CD4-positive, alpha-beta T cell treated with Interleukin-15 for 4 hours (primary cell): Measurements from ENCODE around the gene VPS33B.
A peak's percentile ranks its signal among the peaks of the same experiment; 100 is the strongest.
"Not testable (repeated sequence)": the region's sequence is repeated elsewhere in the genome, so short reads cannot be mapped to it uniquely, and the experiment has no call there.

Experiments used
- DNase-seq: peaks from one replicate; pipeline ENCODE4 v3.0.0-alpha.2; 2020; ENCODE audit warnings: low spot score

Gene VPS33B

DNA sequence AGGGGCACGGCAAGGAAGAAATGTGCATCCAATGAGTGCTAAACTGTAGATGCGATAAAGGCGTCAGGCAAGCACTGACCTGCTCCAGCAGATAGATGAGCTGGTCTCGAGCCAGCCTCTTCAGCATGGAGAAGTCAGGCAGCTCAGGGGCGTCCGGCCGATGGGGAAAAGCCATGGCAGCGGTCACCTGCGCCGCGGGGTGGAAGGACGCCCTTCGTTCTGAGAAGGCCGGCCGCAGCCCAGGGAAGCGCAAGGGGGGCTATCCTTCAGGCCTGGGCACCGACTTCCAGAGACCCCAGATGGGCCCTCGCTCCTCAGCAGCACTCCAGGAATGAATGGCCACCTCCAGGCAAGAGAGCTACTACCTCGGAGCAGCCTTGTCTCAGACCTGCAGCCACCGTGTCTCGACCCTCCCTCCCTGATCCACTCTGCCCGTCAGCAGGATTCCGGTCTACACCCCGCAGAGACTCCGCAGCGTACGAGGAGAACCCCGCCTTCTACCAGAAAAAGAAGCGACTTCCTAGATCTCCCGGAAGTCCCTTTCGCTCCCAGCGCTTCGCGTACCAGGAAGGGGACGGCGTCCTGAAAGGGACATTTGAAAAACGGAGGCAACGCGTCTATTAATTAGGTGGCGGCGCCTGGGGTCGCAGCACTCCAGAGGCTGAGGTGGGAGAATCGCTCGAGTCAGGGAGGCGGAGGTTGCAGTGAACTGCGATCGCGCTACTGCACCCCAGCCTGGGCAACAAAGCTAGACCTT is at the start of gene VPS33B:
Gene VPS33B (minus strand): TSS at position 520 of the 757 bp plus-strand sequence. CDS start 345 bp downstream, at position 175.
- peak; percentile 86 for DNase-seq

DNA sequence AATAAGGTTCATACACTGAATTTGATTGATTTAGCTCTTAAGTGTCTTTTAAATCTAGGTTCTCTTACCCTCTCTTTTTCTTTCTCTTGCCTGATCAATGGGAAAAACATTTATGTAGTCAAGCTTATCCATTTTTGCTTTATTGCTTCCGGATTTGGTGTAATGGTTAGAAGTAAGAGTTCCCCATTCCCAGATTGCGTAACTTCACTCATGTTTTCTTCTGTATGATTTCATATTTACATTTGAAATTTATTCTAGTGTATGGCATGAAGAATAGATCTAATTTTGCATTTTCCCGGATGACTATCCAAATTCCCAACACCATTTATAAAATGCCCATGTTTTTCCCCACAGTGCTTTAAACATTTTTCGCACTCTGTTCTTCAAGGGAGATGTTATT is 49.8 kb upstream of the VPS33B start:
- DNase-seq: no peak

DNA sequence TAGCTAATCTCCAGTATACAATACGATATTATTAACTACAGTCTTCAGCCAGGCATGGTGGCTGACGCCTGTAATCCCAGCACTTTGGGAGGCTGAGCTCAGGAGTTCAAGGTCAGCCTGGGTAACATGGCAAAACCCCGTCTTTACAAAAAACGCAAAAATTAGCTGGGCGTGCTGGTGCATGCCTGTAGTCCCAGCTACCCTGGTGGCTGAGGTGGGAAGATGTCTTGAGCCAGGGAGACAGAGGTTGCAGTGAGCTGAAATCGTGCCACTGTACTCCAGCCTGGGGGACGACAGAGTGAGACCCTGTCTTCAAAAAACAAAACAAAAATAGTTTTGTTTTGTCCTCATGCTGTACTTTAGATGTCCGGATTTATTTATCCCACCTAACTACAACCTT is 48.5 kb upstream of the VPS33B start:
- no peak for DNase-seq

DNA sequence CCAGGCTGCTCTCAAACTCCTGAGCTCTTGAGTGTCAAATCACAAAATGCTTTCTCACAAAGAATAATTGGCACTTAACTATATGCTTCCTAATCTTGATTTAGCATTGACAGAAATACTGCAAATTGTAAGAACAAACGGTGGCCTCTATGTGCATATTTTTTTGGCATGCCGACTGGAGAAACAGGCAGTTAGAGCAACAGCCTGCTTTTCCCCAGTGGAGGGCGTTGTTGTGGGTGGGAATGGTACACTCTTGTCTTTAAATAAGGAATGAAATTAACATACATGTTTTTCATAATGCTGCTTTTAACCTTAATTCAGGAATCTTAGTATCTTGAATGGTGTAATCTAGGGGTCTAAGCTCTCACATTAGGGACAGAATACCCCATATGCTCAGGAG is 46.6 kb upstream of the VPS33B start:
- no peak for DNase-seq

DNA sequence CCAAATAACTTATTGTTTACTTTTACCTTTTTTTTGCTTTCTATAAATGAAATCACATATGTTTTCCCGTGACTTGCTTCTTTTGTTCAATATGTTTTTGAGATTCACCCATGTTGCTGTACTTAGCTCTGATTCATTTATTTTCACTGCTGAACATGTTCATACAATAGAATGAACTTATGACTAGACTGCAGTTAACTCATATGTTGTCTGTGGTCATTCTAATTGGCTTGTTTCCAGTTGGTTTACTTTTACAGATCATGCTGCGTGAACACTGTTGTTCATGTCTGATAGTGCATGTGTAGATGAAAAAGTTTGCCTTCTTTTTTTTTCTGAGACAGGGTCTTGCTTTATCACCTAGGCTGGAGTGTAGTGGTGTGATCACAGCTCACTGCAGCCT is 46.0 kb upstream of the VPS33B start:
- DNase-seq: no peak

DNA sequence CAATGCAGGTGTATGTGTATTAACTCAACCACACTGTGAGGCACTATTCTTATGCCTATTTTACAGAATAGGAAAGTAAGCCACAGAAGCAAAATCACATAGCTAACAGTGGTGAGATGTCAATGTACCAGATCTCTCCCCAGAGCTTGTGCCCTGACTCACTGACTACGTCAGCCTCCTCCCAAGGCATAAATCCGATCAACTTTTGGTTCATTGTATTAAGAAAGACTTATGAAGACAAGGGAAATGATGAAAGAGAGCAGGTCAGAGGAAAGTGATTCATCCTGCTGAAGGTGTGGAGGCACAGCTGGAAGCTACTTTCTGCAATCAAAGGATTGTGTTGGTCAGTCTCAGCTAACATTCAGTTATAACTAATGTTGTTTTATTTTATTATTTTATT is 44.6 kb upstream of the VPS33B start:
- DNase-seq: no peak

DNA sequence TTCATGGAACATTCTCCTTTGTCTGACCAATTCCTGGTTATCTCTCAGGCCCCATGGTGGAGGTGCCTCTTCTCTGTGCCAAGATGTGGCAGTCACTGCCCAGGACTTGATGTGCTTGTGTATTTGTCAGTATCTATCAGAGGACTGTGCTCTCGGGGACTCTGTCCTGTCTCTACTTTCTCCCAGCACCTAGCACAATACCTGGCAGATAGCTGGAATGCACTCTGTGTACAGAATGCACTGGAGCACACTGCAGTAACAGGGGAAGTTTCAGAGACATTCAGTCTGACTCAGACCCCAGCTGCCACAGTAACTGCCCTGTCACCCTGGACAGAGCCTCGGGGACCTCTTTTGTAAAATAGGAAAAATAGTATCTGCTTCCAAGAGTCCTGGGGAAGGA is 43.1 kb upstream of the VPS33B start:
- no peak for DNase-seq

DNA sequence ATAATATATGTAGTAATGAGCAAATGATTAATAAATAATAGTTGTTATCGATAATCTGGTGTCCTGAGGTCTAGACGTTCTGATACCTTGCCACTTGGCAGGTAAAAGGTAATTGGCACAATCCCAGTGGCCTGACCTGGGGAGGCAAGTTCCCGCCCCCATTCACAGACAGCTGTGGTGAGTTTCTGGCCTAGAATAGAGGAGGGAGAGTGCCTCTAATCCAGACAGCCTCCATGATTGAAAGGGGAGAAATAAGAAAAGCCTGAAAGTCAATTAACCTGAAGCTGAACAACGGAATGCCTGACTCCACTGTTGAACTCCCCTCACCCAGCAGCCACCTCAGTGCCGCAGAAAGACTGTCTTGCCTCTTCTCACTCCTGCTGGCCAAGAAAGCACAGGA is 39.6 kb upstream of the VPS33B start:
- DNase-seq: no peak

DNA sequence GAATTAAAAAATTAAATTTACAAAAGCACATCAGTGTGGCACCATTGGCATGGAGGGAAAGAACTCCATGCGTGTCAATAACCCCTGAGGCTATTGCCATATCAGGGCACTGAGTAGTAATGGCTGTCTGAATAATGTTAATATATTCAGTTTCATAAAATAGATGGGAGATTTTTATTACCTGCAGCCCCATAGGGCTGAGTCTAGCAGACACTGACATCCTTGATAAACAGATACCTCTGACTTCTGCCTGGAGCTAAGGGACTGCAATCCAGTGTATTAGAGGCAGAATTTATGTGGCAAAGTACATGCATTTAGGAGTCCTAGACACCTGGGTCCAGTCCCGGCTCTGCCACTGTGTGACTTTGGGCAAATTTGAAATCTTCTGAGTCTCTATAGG is 38.8 kb upstream of the VPS33B start:
- DNase-seq: no peak

DNA sequence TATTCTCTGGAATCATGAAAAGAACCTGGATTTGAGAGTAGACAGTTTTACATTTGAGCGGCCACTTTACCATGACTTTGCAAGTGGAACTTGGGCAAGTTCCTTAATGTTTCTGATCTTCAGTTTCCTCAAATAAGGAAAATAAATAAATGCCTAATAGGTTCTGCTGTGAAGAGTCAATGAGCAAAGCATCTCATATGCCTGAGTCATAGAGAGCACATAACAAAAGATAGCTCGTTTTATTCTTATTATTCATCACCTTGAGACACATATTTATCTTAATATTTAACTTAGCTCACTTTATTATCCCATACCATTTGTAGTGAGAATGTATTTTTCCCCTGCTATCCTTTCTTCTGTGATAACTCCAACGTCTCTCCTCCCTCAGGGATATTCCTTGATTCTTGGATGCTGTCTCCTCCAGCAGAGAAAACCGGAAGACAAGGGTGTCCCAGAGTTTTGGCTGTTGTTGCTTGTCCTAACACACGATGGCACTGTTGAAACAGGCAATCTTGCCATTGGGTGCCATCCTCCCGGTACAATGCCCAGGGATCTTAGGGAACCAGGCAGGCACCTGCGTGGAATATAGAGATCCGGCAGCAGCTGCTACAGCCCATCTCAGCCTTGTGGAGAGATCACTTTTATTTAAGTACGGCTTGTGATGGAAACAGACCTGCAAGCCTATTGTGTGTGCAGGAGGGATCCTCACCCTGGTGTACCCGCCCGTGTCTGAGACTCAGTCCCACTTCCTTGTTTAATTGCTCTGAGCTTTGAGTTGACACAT is 33.3 kb upstream of the VPS33B start:
- DNase-seq: peak; percentile 32

DNA sequence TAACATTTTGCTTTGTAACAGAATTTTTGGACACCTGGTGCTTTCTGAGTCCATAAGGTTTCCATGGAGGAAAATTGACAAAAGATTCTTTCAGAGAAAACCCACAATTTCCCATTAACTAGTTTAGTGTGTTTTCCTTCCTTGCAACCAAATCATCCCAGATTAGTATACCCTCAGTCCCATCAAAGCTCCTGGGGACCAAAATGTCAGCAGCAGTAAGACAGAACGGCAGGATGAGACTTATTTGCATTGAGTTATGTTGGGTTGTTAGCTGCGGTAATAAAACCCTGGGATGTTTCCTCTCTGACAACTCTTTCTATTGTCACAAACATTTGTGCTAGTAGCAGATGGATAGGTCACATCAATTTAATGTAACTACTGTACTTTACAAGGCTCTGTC is 32.4 kb upstream of the VPS33B start:
- no peak for DNase-seq

DNA sequence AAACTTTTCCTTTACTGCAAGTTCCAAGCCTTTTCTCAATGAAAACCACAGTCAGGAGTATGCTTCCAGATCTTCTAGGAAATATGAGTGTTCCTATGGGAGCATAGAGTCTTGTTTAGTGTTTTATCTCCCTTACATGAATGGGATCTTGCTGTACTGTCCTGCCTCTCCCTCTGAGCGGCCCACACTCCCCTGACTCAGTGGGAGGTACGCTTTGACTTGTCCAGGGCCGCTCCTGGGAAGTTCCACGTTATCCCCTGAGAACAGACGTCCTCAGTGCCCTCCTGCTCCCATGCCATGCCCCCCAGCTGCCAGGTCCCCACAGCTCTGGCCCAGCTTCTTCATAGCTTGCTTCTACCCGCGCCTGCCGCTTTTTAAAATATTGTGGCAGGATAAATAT is 28.9 kb upstream of the VPS33B start:
- no peak for DNase-seq

DNA sequence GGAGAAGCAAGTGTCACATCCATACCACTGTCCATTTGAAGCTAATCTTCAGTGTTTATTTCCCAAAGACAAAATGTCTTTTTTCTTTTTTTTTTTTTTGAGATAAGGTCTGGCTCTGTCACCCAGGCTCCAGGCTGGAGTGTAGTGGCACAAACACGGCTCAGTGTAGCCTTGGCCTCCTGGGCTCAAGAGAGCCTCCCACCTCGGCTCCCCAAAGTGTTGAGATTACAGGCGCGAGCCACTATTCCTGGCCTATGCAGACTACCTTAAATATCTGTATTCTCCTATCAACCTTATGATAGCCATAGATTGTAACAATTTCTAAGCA is 27.7 kb upstream of the VPS33B start:
- no peak for DNase-seq

DNA sequence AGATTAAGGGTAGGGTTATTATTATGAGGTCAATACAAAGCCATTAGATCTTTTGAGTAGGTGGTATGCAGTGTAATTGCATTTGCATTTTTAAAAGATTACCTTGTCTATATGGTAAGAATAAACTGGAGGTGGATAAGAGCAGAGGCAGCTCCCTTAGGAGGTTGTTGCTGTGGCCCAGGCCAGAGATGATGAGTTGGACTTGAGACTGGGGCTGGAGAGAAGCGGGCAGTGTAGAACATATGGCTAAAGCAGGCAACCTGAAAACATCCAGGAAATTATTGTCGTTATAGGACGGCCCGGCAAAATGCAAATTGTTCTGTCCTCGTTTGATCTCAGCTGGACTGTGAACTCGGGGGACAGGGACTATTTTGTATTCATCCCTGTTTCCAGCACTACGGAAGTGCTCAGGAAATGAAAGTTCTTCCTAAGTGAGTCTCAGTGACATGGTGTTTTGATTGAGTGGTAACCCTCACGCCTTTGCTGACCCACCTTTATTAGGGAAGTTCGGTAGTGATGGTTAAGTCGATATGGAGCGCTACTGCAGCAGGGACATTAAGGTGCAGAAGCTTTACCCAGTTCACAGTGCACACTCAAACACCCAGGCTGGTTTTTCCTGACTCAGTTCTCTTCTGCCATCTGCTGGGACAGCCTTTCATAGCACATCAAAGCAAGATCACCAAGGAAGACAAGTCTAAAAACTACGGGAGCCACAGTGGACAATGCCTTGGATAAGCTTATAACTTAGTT is 27.2 kb upstream of the VPS33B start:
- peak; percentile 63 for DNase-seq

DNA sequence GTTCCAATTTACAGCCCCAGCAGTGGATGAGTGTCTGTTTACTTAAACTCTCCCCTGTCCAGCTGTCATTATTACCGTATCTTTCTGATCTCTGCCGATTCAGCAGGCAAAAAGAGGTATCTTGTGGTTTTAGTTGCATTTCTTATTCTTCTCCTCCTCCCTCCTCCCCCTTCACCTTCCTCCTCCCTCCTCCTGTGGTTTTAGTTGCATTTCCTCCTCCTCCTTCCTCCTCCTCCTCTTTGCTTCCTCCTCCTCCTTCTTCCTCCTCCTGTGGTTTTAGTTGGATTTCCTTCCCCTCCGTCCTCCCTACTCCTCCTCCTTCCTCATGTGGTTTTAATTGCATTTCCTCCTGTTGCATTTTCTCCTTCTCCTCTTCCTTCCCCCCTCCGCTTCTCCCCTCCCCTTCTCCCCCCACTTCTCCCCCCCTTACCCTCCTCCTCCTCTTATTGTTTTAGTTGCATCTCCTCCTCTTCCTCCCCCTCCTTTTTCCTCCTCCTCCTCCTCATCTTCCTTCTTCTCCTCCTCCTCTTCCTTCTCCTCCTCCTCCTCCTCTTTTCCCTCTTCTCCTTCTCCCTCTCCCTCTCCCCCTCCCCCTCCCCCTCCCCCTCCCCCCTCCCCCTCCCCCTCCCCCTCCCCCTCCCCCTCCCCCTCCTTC is 25.3 kb upstream of the VPS33B start:
- DNase-seq: no peak

DNA sequence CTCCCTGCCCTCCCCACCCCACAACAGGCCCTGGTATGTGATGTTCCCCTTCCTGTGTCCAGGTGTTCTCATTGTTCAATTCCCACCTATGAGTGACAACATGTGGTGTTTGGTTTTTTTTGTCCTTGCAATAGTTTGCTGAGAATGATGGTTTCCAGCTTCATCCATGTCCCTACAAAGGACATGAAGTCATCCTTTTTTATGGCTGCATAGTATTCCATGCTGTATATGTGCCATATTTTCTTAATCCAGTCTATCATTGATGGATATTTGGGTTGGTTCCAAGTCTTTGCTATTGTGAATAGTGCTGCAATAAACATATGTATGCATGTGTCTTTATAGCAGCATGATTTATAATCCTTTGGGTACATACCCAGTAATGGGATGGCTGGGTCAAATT is 23.7 kb upstream of the VPS33B start:
- not testable (repeated sequence) for DNase-seq

DNA sequence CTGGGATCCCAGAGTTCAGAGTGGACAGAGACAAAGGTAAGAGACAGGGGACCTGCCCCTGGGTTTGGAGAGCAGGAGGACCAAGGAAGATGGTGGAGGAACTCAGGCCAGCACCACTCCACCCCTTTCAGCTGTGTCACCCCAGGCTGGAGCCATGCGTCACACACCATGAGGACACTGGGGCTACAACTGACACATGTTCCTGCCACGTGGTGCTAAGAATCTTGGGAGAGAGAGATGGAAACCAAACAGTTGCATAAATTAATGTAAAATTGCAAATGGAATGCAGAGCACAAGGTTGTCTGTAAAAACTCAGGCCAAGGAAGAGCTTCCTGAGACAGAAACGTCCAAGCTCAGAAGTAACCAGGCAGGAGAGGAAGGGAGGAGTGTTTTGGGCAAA is 22.7 kb upstream of the VPS33B start:
- DNase-seq: no peak

DNA sequence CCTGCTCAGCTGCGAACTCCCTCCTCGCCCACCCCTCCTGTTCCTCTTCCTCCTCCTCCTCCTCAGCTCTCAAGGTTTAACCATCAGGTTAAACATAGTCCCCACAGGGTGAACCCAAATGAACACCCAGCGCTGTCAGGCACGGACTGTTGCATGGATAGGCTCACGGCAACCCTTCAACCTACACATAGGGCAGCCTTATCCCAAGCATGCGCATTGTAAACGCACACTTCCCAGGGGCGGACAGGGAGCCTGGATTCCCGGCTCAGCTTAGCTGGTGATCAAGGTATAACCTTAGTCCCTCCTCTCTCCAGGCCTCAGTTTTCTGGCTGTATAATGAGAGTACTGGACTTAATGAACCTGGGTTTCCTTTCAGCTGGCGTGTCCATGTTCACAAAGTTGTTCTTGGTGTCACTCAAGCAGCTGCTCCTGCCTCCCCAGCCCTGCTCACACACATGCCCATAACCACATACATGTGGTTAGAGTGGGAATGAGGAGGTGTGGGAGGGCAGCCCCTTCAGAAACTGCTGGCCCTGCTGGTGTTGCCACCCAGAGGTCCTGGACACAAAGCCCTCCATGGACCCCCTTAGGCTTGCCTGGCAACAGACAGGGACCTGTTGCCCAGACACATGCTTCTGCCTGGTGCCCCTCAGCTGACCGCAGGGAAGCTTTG is 20.9 kb upstream of the VPS33B start:
- no peak for DNase-seq

DNA sequence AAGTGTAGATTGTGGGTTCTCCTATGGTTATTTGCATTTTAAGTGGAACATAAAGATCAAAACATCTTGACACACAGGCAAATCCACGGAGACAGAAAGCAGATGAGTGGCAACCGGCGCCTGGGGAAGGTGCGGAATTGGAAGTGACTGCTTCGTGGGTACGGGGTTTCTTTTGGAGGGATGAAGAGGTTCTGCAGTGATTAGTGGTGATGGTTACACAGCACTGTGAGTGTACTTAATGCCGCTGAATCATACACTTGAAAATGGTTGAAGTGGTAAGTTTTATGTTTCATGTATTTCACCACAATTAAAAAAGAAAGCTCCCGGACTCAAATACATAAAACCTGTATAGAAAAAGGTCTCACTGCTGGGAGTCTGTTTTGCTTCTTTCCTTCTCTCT is 18.5 kb upstream of the VPS33B start:
- no peak for DNase-seq

DNA sequence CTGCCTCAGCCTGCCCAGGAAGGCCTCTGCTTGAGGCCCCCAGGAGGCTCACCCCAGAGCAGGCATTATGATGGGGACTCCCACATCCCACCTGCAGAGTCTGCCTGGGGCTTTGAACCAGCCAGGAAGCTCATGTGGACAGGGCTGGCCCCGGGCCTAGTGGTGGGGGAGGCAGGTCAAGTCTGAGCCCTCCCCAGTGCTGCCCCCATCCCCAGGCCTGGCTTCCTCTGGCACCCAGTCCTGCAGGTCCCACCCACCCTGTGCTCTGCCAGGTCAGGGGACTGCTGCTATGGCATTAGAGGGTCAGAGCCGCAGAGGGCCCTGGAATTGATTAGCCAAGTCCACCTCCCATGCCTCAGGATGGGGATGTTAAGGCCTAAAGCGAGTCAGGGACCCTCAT is 17.6 kb upstream of the VPS33B start:
- no peak for DNase-seq

DNA sequence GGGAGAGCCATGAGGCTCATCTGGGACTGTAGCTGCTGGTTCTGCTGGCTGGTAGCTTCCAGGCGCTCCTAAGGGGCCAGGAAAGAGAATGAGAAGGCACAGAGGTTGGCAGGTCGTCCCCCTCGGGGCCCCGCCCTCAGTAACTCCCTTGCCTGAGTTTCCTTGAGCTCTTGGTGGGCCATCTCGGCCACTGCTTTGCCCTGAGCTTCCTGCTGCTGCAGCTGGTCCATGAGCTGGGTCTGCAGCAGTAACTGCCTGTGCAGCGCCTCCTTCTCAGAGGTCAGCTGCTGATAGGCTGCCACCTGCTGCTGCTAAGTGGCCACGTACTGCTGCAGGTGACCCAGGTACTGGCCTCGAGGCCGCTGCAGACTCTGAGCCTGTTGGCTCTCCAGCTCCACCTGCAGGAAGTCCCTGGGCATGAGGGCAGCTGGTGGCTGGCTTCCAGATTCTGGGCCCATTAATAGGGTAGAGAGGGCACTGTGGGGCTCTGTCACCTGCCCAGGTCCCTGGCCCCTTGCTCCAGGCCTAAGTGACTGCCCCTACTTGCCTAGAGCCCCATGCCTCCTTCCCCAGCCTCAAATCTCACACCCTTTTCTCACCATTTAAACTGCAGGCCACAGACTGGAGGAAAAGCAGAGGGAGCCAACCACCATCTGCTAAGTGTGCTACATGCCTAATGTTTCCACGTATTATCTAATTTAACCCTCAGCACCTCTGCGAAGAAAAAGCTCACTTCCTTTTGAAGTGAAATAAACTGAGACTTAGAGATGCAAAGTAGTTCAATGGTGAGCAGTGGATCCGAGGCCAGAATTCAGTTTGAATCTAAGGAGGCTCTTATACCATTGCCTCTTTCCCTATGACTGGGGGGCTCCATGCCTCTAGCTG is 10.8 kb upstream of the VPS33B start:
- peak; percentile 63 for DNase-seq
